HCT116 (cell line): Measurements from ENCODE around the gene HNF1B. TPM values are rescaled to one million over a fixed set of nuclear protein-coding genes. Genes with fewer than 3 reads are reported as not detected.

Experiments
- ATAC-seq: fragments of 200-7000 bp; cut with Tn5 transposase; 2 replicates; pipeline ENCODE4 v1.9.1; 2020; ENCODE audit warnings: mild to moderate bottlenecking, moderate library complexity
- BruUV-seq: library from RNA; stranded (reverse); fragments of 400-500 nt; replicated peaks from 2 replicates; lab custom pipeline; 2021; lab: Mats Ljungman, UMichigan
- CTCF ChIA-PET: fragments of 300-600 bp; sonication (Branson Sonifier 250); formaldehyde crosslinking; loops from one replicate; lab custom pipeline; 2021; ENCODE audit warnings: antibody characterized with exemption; lab: Charles Lee
- POLR2A ChIA-PET: fragments of 300-600, 350-600 bp; sonication (Branson Sonifier 250); formaldehyde crosslinking; loops from one replicate; lab custom pipeline; 2021; ENCODE audit warnings: antibody characterized with exemption; lab: Charles Lee
- RAD21 ChIA-PET, 2 experiments: fragments of 300-600 bp; sonication (Branson Sonifier 250); formaldehyde crosslinking; loops; one replicate each; lab custom pipeline; 2023; ENCODE audit warnings: low total read pairs in 2 of 2; ENCODE audit not compliant: uncharacterized antibody in 2 of 2, unreplicated experiment in 2 of 2, low non-redundant PET in 1 of 2; lab: Charles Lee
- DNase-seq: peaks from one replicate; pipeline ENCODE4 v3.0.0-alpha.2; 2010; ENCODE audit warnings: low read depth, low spot score
- H2AFZ ChIP-seq: fragments of 200-600 bp; shearing (Covaris generic), sonication (generic); 2 replicates; pipeline ENCODE4 v1.6.1; 2017; ENCODE audit warnings: low read depth, mixed run types, mixed read lengths, antibody characterized with exemption, low read length; ENCODE audit not compliant: poor library complexity, severe bottlenecking
- H3K27ac ChIP-seq: 2 replicates; pipeline ENCODE4 v1.5.1; 2012; ENCODE audit warnings: low read depth, low read length
- H3K27me3 ChIP-seq: fragments of 200-600 bp; sonication (generic); 2 replicates; pipeline ENCODE4 v1.6.1; 2016; ENCODE audit warnings: mixed run types, low read length, mixed read lengths; ENCODE audit not compliant: insufficient read depth
- H3K36me3 ChIP-seq, 2 experiments: fragments of 200-500 bp in 1 of 2; fragments of 200-600 bp in 1 of 2; sonication (Bioruptor generic) in 1 of 2; sonication (generic) in 1 of 2; 2 replicates each; pipeline versions ENCODE4 v1.5.1 to v1.6.1; 2014 to 2016; ENCODE audit warnings: low read length in 2 of 2, inconsistent platforms in 1 of 2, mixed read lengths in 1 of 2, mixed run types in 1 of 2; ENCODE audit not compliant: insufficient read depth in 2 of 2, control insufficient read depth in 1 of 2
- H3K4me1 ChIP-seq, 2 experiments: fragments of 200-600 bp in 1 of 2; sonication (generic) in 1 of 2; 2 replicates each; pipeline versions ENCODE4 v1.5.1 to v1.6.1; 2012 to 2017; ENCODE audit warnings: low read length in 2 of 2, inconsistent platforms in 1 of 2, mild to moderate bottlenecking in 1 of 2, mixed read lengths in 1 of 2, mixed run types in 1 of 2, moderate library complexity in 1 of 2; ENCODE audit not compliant: insufficient read depth in 2 of 2, control insufficient read depth in 1 of 2
- H3K4me2 ChIP-seq: fragments of 200-600 bp; sonication (generic); 2 replicates; pipeline ENCODE4 v1.6.1; 2017; ENCODE audit warnings: mixed run types, low read length, mixed read lengths
- H3K4me3 ChIP-seq, 2 experiments: fragments of 200-600 bp in 1 of 2; sonication (generic) in 1 of 2; replicated peaks in 1 of 2; 2 replicates each; pipeline ENCODE4 v1.5.1; 2011 to 2016; ENCODE audit warnings: low read length in 2 of 2, control low read depth in 1 of 2, low read depth in 1 of 2, mild to moderate bottlenecking in 1 of 2, mixed read lengths in 1 of 2, mixed run types in 1 of 2
- H3K79me2 ChIP-seq: fragments of 200-600 bp; sonication (generic); 2 replicates; pipeline ENCODE4 v1.6.1; 2017; ENCODE audit warnings: mild to moderate bottlenecking, mixed run types, low read length, moderate library complexity, mixed read lengths; ENCODE audit not compliant: insufficient read depth
- H3K9ac ChIP-seq: fragments of 200-600 bp; sonication (generic); 2 replicates; pipeline ENCODE4 v1.6.1; 2016; ENCODE audit warnings: low read length, mixed read lengths
- H3K9me2 ChIP-seq: fragments of 200-600 bp; sonication (generic), shearing (Covaris generic); 2 replicates; pipeline ENCODE4 v1.6.1; 2017; ENCODE audit warnings: mixed run types, mild to moderate bottlenecking, moderate library complexity; ENCODE audit not compliant: insufficient read depth
- H3K9me3 ChIP-seq, 2 experiments: fragments of 200-500 bp in 1 of 2; fragments of 200-600 bp in 1 of 2; sonication (Bioruptor generic) in 1 of 2; sonication (generic) in 1 of 2; 2 replicates each; pipeline ENCODE4 v1.6.1; 2014 to 2017; ENCODE audit warnings: low read length in 2 of 2, mixed read lengths in 2 of 2, inconsistent platforms in 1 of 2, low read depth in 1 of 2, mild to moderate bottlenecking in 1 of 2, mixed run types in 1 of 2, moderate library complexity in 1 of 2; ENCODE audit not compliant: control insufficient read depth in 1 of 2, insufficient read depth in 1 of 2
- H4K20me1 ChIP-seq: fragments of 200-600 bp; sonication (generic), shearing (Covaris generic); 2 replicates; pipeline ENCODE4 v1.6.1; 2017; ENCODE audit warnings: mixed run types, mild to moderate bottlenecking, moderate library complexity; ENCODE audit not compliant: insufficient read depth
- CBX3 ChIP-seq: IDR thresholded peaks from 2 replicates; pipeline ENCODE4 v1.6.1; 2012; ENCODE audit warnings: low read depth
- CEBPB ChIP-seq: IDR thresholded peaks from 2 replicates; pipeline ENCODE4 v1.6.1; 2012; ENCODE audit warnings: low read depth
- ELF1 ChIP-seq: IDR thresholded peaks from 2 replicates; pipeline ENCODE4 v1.6.1; 2012; ENCODE audit warnings: low read depth, borderline replicate concordance
- JUND ChIP-seq: IDR thresholded peaks from 2 replicates; pipeline ENCODE4 v1.6.1; 2012
- POLR2A ChIP-seq: IDR thresholded peaks from 2 replicates; pipeline ENCODE4 v1.7.0; 2011; ENCODE audit warnings: borderline replicate concordance; ENCODE audit not compliant: insufficient read depth, insufficient read length; ENCODE audit errors: extremely low read depth
- SRF ChIP-seq: IDR thresholded peaks from 2 replicates; pipeline ENCODE4 v1.6.1; 2012; ENCODE audit warnings: low read depth
- TCF7L2 ChIP-seq: IDR thresholded peaks from 2 replicates; pipeline ENCODE4 v1.7.0; 2011; ENCODE audit warnings: borderline replicate concordance, inconsistent platforms; ENCODE audit not compliant: insufficient read depth, insufficient read length; ENCODE audit errors: extremely low read depth
- intact Hi-C: fragments of 100-400 bp; cut with micrococcal nuclease; formaldehyde crosslinking; loops from 2 replicates; pipeline ENCODE4 v1.10.0; 2022
- total RNA-seq: library from RNA; stranded (reverse); gene quantifications from one replicate; pipeline ENCODE4 v1.2.1, GENCODE V29; 2021; ENCODE audit not compliant: unreplicated experiment
- TF ChIP-seq, protein P1 (sequence below): IDR thresholded peaks from 2 replicates; pipeline ENCODE4 v1.6.1; 2012; ENCODE audit warnings: low read depth
- TF ChIP-seq, protein P2 (sequence below): IDR thresholded peaks from 2 replicates; pipeline ENCODE4 v1.6.1; 2012
- TF ChIP-seq, protein P3 (sequence below): IDR thresholded peaks from 2 replicates; pipeline ENCODE4 v1.6.1; 2012

Gene HNF1B
- total RNA-seq, 1 experiment from 2014 or later = 3.6 TPM

DNA sequence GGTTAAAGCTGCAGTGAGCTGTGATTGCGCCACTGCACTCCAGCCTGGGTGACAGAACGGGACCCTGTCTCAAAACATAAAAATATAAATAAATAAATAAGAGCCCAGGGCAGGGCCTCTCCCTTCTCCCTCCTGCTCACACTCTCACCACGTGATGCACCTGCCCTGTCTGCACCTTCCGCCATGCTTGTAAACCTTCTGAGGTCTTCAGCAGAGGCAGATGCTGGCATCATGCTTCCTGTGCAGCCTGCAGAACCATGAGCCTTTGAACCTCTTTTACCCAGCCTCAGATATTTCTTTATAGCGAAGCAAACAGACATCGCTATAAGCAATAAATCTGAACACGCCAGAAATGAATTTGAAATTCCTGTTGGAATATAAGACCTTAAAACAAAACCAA is 48.5 kb downstream of the HNF1B start:
- ChIA-PET RAD21 (no interaction called here), POLR2A (no interaction called here), CTCF (no interaction called here)
- no peak overlapping the region for H2AFZ ChIP-seq
- TF ChIP-seq ELF1 = no peak
- TF ChIP-seq TCF7L2 = no peak
- TF ChIP-seq, protein P1, sequence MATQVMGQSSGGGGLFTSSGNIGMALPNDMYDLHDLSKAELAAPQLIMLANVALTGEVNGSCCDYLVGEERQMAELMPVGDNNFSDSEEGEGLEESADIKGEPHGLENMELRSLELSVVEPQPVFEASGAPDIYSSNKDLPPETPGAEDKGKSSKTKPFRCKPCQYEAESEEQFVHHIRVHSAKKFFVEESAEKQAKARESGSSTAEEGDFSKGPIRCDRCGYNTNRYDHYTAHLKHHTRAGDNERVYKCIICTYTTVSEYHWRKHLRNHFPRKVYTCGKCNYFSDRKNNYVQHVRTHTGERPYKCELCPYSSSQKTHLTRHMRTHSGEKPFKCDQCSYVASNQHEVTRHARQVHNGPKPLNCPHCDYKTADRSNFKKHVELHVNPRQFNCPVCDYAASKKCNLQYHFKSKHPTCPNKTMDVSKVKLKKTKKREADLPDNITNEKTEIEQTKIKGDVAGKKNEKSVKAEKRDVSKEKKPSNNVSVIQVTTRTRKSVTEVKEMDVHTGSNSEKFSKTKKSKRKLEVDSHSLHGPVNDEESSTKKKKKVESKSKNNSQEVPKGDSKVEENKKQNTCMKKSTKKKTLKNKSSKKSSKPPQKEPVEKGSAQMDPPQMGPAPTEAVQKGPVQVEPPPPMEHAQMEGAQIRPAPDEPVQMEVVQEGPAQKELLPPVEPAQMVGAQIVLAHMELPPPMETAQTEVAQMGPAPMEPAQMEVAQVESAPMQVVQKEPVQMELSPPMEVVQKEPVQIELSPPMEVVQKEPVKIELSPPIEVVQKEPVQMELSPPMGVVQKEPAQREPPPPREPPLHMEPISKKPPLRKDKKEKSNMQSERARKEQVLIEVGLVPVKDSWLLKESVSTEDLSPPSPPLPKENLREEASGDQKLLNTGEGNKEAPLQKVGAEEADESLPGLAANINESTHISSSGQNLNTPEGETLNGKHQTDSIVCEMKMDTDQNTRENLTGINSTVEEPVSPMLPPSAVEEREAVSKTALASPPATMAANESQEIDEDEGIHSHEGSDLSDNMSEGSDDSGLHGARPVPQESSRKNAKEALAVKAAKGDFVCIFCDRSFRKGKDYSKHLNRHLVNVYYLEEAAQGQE = no peak
- no peak for TF ChIP-seq SRF
- no peak for TF ChIP-seq CEBPB
- no peak for TF ChIP-seq CBX3
- TF ChIP-seq, protein P2, sequence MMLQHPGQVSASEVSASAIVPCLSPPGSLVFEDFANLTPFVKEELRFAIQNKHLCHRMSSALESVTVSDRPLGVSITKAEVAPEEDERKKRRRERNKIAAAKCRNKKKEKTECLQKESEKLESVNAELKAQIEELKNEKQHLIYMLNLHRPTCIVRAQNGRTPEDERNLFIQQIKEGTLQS = no peak
- TF ChIP-seq JUND = no peak
- no peak for TF ChIP-seq POLR2A
- TF ChIP-seq, protein P3, sequence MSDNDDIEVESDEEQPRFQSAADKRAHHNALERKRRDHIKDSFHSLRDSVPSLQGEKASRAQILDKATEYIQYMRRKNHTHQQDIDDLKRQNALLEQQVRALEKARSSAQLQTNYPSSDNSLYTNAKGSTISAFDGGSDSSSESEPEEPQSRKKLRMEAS = no peak
- ATAC-seq (no peak), DNase-seq (no peak)
- H3K4me1 ChIP-seq = peaks cover 0 to 21% of the 10 kb centered on the region in 2 experiments; a peak in 3 of 4 replicates
- H3K4me3 ChIP-seq = no peak overlapping the region
- no peaks in the 10 kb centered on the region for H3K9me3 ChIP-seq
- BruUV-seq = no TSS peak
- no peaks in the 10 kb centered on the region for H3K9me2 ChIP-seq
- no peak overlapping the region for H3K9ac ChIP-seq
- no peaks in the 10 kb centered on the region for H3K27me3 ChIP-seq
- intact Hi-C loops = no loop called here
- no peaks in the 10 kb centered on the region for H4K20me1 ChIP-seq
- no peaks in the 10 kb centered on the region; a peak in 1 of 4 replicates for H3K36me3 ChIP-seq
- no peaks in the 10 kb centered on the region for H3K79me2 ChIP-seq
- H3K4me2 ChIP-seq = no peak overlapping the region
- H3K27ac ChIP-seq = no peak overlapping the region
